Fibroblast of pulmonary artery (primary cell): ENCODE measurements around the gene ADARB2.

ENCODE experiments used
- DNase-seq: peaks from one replicate; pipeline ENCODE4 v3.0.0-alpha.2; 2010; ENCODE audit warnings: low read depth
- H3K4me3 ChIP-seq: replicated peaks from 2 replicates; pipeline ENCODE4 v1.5.1; 2011; ENCODE audit warnings: low read depth, mild to moderate bottlenecking, control low read depth, low read length, moderate library complexity
- CTCF ChIP-seq: IDR thresholded peaks from 2 replicates; pipeline ENCODE4 v1.5.1; 2011; ENCODE audit warnings: mild to moderate bottlenecking, control low read depth, low read length, inconsistent platforms; ENCODE audit errors: missing control alignments

ADARB2 gene

GRCh38 chr10:1204434-1205326, 532.6 kb downstream of the ADARB2 start:
- no peak for TF ChIP-seq CTCF
- H3K4me3 ChIP-seq, result no peak overlapping the region
- no peak for DNase-seq

GRCh38 chr10:1203704-1204103, 533.6 kb downstream of the ADARB2 start:
- no peak for DNase-seq
- H3K4me3 ChIP-seq, result no peak overlapping the region
- no peak for TF ChIP-seq CTCF

DNA sequence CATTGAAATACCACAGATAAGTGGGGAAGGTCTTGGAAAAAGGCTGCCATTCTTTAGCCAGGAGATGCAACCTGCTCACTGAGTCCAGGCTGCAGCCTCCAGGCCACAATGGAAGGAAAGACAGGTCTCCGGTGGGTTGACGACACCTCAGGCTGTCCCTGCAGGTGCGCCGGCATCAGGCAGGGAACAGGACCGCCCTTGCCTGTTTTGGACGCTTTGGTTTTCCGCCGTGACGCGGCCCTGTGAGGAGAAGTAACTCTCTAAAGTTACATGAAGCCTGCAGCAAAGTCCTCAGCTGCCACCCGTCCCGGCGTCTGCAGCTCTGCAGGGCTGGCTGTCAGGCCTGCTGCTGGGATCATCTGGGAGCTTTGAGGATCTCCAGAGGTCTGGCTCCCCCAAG, 534.1 kb downstream of the ADARB2 start:
- no peak for TF ChIP-seq CTCF
- no peak for DNase-seq
- H3K4me3 ChIP-seq, result no peak overlapping the region

- DNase-seq, result no peak
- no peak overlapping the region for H3K4me3 ChIP-seq
- TF ChIP-seq CTCF, result no peak
These were observed 535.0 kb downstream of the ADARB2 start for GRCh38 chr10:1202343-1202742.

DNA sequence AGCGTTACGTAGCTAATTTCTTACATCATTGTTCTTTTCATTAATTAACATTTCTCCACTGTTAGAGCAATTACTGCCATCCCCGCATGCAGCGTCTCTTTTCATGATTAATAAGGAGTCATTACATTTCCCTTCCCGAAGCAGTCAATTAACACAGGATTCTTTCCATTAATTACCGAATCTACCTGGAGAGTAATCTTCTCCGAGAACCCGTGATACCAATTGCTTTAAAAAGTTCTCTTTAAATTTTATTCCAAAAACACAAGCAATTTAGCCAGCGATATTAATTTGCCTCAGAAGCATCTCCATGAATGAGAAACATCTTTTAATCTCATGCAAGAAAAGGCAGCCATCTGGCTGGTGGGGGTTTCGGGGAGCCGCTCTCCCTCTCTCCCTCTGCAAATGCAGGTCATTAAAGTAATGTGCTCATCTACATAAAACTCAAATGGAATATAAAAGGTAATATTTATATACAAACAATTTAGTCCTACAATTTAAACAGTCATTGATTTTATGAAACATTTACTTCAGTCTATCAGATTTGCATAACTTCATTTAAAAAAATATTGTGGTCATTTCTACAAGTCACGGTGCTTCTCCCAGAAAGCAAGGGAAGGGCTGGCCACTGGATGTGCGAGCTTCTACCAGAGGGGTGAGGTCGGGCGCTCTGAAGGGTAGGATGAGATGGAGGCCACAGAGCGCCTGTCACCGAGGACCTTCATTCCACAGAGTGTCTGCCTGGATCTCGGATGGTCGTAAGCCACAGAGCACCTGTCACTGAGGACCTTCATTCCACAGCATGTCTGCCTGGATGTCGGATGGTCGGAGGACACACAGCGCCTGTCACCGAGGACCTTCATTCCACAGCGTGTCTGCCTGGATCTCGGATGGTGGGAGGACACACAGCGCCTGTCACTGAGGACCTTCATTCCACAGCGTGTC, 536.2 kb downstream of the ADARB2 start:
- TF ChIP-seq CTCF, result no peak

GRCh38 chr10:1199897-1200721, 537.2 kb downstream of the ADARB2 start:
- no peak for DNase-seq
- TF ChIP-seq CTCF, result no peak
- H3K4me3 ChIP-seq, result no peak overlapping the region

More for the DNA sequence above, 536.2 kb downstream of the ADARB2 start:
- no peak overlapping the region for H3K4me3 ChIP-seq
- DNase-seq, result no peak
